SH-SY5Y (cell line): Measurements from ENCODE around the gene PTPRT.

Experiments used
- GATA2 ChIP-seq: IDR thresholded peaks from 2 replicates; pipeline ENCODE4 v1.6.1; 2011; ENCODE audit warnings: mild to moderate bottlenecking, low read depth, low read length
- GATA3 ChIP-seq: IDR thresholded peaks from 2 replicates; pipeline ENCODE4 v1.6.1; 2011; ENCODE audit warnings: low read depth, mild to moderate bottlenecking, low read length, moderate library complexity

Gene PTPRT

GRCh38 chr20:42779216-42779615 lies 410.5 kb downstream of the PTPRT start:
- TF ChIP-seq GATA3 (no peak), GATA2 (no peak)

DNA sequence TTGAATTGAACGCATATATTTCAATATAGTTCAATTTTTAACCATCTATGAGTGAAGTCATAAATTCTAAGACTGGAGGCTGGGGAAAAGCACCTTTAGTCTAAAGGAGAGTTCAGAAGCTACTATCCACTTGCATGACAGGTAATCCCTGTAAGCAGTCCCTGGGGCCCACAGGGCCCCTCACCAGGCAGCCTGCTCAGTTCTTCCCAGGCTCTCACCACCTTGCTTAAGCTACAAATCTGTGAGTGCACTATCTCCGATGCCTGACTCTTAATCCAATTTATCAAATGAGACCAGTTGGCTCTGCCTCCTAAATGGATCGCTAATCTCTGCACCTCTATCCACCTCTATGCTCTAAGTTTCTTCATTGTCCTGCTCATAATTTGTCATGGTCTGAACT lies 413.8 kb downstream of the PTPRT start:
- no peak for TF ChIP-seq GATA2
- TF ChIP-seq GATA3 = no peak

DNA sequence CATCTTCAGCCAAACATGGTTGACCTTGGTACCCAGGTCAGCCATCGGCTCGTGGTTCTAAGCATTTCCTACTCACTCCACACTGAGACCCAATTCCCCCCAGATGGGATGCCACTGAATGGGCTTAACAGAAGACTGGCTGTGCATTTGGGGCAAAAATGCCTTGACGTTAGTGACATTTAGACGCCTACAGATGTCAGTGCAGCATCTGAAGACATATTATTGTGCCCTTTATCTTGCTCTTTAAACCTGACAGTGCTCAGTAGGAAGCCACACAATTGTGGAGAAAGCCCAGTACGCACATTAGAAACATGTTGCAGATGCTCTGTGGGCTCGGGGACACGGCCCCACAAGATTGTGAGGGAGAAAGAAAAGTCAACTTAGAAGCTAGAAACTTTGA lies 414.7 kb downstream of the PTPRT start:
- TF ChIP-seq GATA3 (no peak), GATA2 (no peak)

- TF ChIP-seq GATA2 (no peak), GATA3 (no peak)
Measured at GRCh38 chr20:42763015-42763414, 426.7 kb downstream of the PTPRT start.

- no peak for TF ChIP-seq GATA2
- no peak for TF ChIP-seq GATA3
Measured at GRCh38 chr20:42756991-42757390, 432.7 kb downstream of the PTPRT start.

GRCh38 chr20:42754706-42755105 lies 435.0 kb downstream of the PTPRT start:
- TF ChIP-seq GATA2 (no peak), GATA3 (no peak)

- TF ChIP-seq GATA2 = no peak
Measured at GRCh38 chr20:42752620-42753019, 437.1 kb downstream of the PTPRT start.

- TF ChIP-seq GATA3 (no peak), GATA2 (no peak)
Measured at GRCh38 chr20:42749556-42749955, 440.1 kb downstream of the PTPRT start.

GRCh38 chr20:42747765-42748411 lies 441.8 kb downstream of the PTPRT start:
- TF ChIP-seq GATA2 (no peak), GATA3 (no peak)

GRCh38 chr20:42744756-42745465 lies 444.8 kb downstream of the PTPRT start:
- TF ChIP-seq GATA3 (no peak), GATA2 (no peak)

DNA sequence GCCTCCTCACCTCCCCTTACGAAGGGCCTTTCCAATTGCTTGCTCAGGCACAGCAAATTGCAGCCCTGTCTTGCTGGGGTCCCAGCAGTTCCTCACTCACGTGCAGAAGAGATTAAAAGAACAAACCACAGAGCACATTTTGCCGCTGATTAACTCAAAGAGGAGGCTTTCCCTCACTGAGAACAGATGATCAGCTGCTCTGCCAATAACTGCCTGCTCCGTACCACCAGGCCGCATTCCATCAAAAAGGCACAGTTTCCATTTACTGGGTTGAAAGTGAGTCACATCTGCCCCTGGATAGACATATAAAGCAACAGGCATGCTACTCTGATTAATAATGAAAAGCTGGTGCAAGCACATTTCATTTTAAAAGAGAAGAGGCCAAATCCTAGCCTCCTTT lies 446.8 kb downstream of the PTPRT start:
- no peak for TF ChIP-seq GATA3
- no peak for TF ChIP-seq GATA2

DNA sequence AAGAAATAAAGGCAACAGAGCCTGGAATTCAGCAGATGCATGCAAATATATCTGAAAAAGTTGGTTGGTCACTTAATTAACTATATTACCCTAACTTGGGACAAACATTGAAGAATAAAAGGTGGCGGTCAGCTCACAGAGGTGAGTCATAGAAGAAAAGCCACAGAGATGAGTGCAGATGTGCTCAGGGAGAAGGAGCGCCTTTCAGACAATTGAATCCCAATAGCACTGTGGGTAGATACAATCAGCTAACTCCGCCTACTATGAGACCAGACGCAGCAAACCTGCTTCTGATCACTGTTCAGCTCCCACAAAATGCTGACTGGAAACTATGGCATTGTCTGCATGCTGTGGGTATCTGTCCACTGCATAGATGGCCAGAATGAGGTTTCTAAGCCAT lies 447.8 kb downstream of the PTPRT start:
- TF ChIP-seq GATA2 = no peak
- no peak for TF ChIP-seq GATA3

DNA sequence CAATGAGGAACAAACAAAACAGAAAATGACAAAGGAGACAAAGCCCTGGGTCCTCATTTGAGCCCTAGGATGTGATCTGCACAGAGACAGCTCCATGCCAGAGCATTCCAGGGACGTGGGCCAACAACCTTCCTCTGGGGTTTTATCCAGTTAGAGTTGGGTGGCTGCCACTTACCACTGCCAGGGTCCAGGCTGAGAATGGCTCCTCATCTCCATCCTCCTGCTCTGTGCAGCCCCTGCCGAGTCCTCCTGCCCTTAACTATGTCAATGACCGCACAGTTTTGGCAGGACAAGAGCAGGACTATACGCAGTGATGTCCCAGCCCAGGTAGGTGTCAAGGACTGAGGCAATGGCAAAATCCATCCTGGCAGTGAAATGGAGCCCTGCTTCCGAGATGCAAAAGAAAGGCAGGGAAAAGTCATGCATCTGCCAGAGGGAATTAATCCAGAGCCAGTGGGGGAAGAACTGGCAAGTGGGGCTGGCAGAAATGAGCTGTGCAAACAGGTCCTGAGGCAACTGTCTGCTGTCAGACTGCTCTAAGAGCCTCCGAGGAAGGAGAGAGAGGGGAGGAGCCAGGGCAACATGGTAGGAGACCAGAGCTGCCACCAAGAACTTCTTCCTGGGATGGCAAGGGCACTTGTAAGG lies 449.4 kb downstream of the PTPRT start:
- no peak for TF ChIP-seq GATA2
- TF ChIP-seq GATA3 = no peak

GRCh38 chr20:42739683-42740082 lies 450.0 kb downstream of the PTPRT start:
- TF ChIP-seq GATA2 (no peak), GATA3 (no peak)

DNA sequence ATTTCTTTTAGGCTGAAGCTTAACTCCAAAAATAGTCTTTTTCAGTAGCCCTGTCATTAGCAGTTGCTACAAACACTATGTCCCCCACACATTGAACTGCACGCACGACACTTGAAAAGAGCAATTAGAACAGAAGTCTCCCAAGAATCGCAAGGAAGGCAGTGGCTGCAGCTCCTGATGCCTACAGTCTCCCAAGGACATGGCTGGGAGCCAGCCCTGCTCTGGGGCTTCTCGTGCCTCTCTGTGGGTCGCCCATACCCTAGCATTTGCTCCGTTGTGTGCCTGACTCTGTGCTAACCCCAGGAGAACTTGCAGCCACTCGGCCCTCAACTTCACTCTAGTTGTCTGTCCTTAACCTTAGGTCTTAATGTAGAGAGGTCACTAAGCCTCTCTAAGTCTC lies 454.2 kb downstream of the PTPRT start:
- TF ChIP-seq GATA3 (no peak), GATA2 (no peak)
